HEK293 (cell line): Measurements from ENCODE around the gene NRSN2.

Experiments
- CTCF ChIA-PET: fragments of 350-600 bp; formaldehyde crosslinking; extraction: SDS; loops from one replicate; lab custom pipeline; 2021; ENCODE audit warnings: antibody characterized with exemption; lab: Yijun Ruan, JAX
- POLR2A ChIA-PET: fragments of 300-600 bp; formaldehyde crosslinking; extraction: SDS; loops from one replicate; lab custom pipeline; 2020; ENCODE audit warnings: antibody characterized with exemption, inconsistent platforms; lab: Yijun Ruan, JAX
- H3K27ac ChIP-seq: fragments of 200-500 bp; sonication (Bioruptor generic); 2 replicates; pipeline ENCODE4 v1.5.1; 2014; ENCODE audit warnings: low read depth, low read length, control low read depth, inconsistent platforms; ENCODE audit errors: extremely low read depth
- H3K36me3 ChIP-seq, 2 experiments: fragments of 200-500 bp in 1 of 2; sonication (Bioruptor generic) in 1 of 2; 1 replicate in 1 of 2; 2 replicates in 1 of 2; pipeline ENCODE4 v1.5.1; 2014 to 2017; ENCODE audit warnings: inconsistent platforms in 2 of 2, low read length in 2 of 2; ENCODE audit not compliant: control insufficient read depth in 2 of 2, insufficient read depth in 1 of 2
- H3K4me1 ChIP-seq: fragments of 200-500 bp; sonication (Bioruptor generic); 2 replicates; pipeline ENCODE4 v1.5.1; 2014; ENCODE audit warnings: mild to moderate bottlenecking, low read length, inconsistent platforms; ENCODE audit not compliant: control insufficient read depth, insufficient read depth
- H3K4me3 ChIP-seq: 2 replicates; pipeline ENCODE4 v1.5.1; 2011; ENCODE audit warnings: low read depth, mild to moderate bottlenecking, control low read depth, low read length, moderate library complexity
- H3K9me3 ChIP-seq: fragments of 200-500 bp; sonication (Bioruptor generic); 2 replicates; pipeline ENCODE4 v1.5.1; 2014; ENCODE audit warnings: low read depth, low read length, inconsistent platforms; ENCODE audit not compliant: control insufficient read depth, insufficient read depth
- CTCF ChIP-seq: fragments of 450-650 bp; formaldehyde crosslinking; IDR thresholded peaks from 2 replicates; pipeline ENCODE4 v1.5.1; 2016; ENCODE audit warnings: missing biosample characterization, missing genetic modification characterization
- GLI2 ChIP-seq: fragments of 450-650 bp; formaldehyde crosslinking; IDR thresholded peaks from 2 replicates; pipeline ENCODE4; 2017; ENCODE audit warnings: missing biosample characterization, missing genetic modification characterization, low read depth, borderline replicate concordance
- KLF7 ChIP-seq: fragments of 450-650 bp; formaldehyde crosslinking; IDR thresholded peaks from 2 replicates; pipeline ENCODE4 v1.5.1; 2016; ENCODE audit warnings: missing biosample characterization, missing genetic modification characterization, borderline replicate concordance
- MYNN ChIP-seq: fragments of 450-650 bp; formaldehyde crosslinking; IDR thresholded peaks from 2 replicates; pipeline ENCODE4 v1.5.1; 2016; ENCODE audit warnings: missing biosample characterization, missing genetic modification characterization, borderline replicate concordance
- SETDB1 ChIP-seq: IDR thresholded peaks from one replicate; pipeline ENCODE4 v1.6.1; 2017; ENCODE audit warnings: mild to moderate bottlenecking, low read length, moderate library complexity, mixed read lengths; ENCODE audit not compliant: insufficient read length
- SP3 ChIP-seq: fragments of 450-650 bp; formaldehyde crosslinking; IDR thresholded peaks from 2 replicates; pipeline ENCODE4 v1.5.1; 2016; ENCODE audit warnings: missing biosample characterization, missing genetic modification characterization
- WT1 ChIP-seq: fragments of 450-650 bp; formaldehyde crosslinking; IDR thresholded peaks from 2 replicates; pipeline ENCODE4 v1.5.1; 2016; ENCODE audit warnings: missing biosample characterization, missing genetic modification characterization
- YY2 ChIP-seq: fragments of 450-650 bp; formaldehyde crosslinking; IDR thresholded peaks from 2 replicates; pipeline ENCODE4 v1.5.1; 2016; ENCODE audit warnings: missing biosample characterization, missing genetic modification characterization
- ZFP3 ChIP-seq: fragments of 450-650 bp; formaldehyde crosslinking; IDR thresholded peaks from 2 replicates; pipeline ENCODE4 v1.5.1; 2016; ENCODE audit warnings: low read depth, missing biosample characterization, missing genetic modification characterization
- ZFP37 ChIP-seq: fragments of 450-650 bp; formaldehyde crosslinking; IDR thresholded peaks from 2 replicates; pipeline ENCODE4 v1.5.1; 2016; ENCODE audit warnings: missing biosample characterization, missing genetic modification characterization
- ZNF140 ChIP-seq: fragments of 450-650 bp; formaldehyde crosslinking; IDR thresholded peaks from 2 replicates; pipeline ENCODE4 v1.5.1; 2016; ENCODE audit warnings: missing biosample characterization, missing genetic modification characterization
- ZNF155 ChIP-seq: fragments of 450-650 bp; formaldehyde crosslinking; IDR thresholded peaks from 2 replicates; pipeline ENCODE4 v1.5.1; 2016; ENCODE audit warnings: missing biosample characterization, missing genetic modification characterization
- ZNF2 ChIP-seq: fragments of 450-650 bp; formaldehyde crosslinking; IDR thresholded peaks from 2 replicates; pipeline ENCODE4 v1.5.1; 2016; ENCODE audit warnings: missing biosample characterization, missing genetic modification characterization
- ZNF416 ChIP-seq: fragments of 450-650 bp; formaldehyde crosslinking; IDR thresholded peaks from 2 replicates; pipeline ENCODE4 v1.5.1; 2016; ENCODE audit warnings: missing biosample characterization, missing genetic modification characterization
- ZNF513 ChIP-seq: fragments of 450-650 bp; IDR thresholded peaks from 2 replicates; pipeline ENCODE4 v1.5.1; 2018; ENCODE audit warnings: missing biosample characterization, missing genetic modification characterization
- ZNF549 ChIP-seq: fragments of 450-650 bp; IDR thresholded peaks from 2 replicates; pipeline ENCODE4 v1.5.1; 2018; ENCODE audit warnings: missing biosample characterization, missing genetic modification characterization, mild to moderate bottlenecking, inconsistent platforms, moderate library complexity
- ZNF645 ChIP-seq: fragments of 450-650 bp; formaldehyde crosslinking; IDR thresholded peaks from 2 replicates; pipeline ENCODE4; 2016; ENCODE audit warnings: missing biosample characterization, missing genetic modification characterization
- ZNF664 ChIP-seq: fragments of 450-650 bp; formaldehyde crosslinking; IDR thresholded peaks from 2 replicates; pipeline ENCODE4 v1.5.1; 2016; ENCODE audit warnings: missing biosample characterization, missing genetic modification characterization
- ZXDB ChIP-seq: fragments of 450-650 bp; formaldehyde crosslinking; IDR thresholded peaks from 2 replicates; pipeline ENCODE4 v1.5.1; 2016; ENCODE audit warnings: missing biosample characterization, missing genetic modification characterization
- TF ChIP-seq, protein P1 (sequence below): fragments of 450-650 bp; formaldehyde crosslinking; IDR thresholded peaks from 2 replicates; pipeline ENCODE4 v1.5.1; 2016; ENCODE audit warnings: missing biosample characterization, missing genetic modification characterization
- TF ChIP-seq, protein P2 (sequence below): fragments of 450-650 bp; formaldehyde crosslinking; IDR thresholded peaks from 2 replicates; pipeline ENCODE4 v1.5.1; 2016; ENCODE audit warnings: missing biosample characterization, missing genetic modification characterization
- TF ChIP-seq, protein P3 (sequence below): fragments of 450-650 bp; formaldehyde crosslinking; IDR thresholded peaks from 2 replicates; pipeline ENCODE4 v1.5.1; 2016; ENCODE audit warnings: missing biosample characterization, missing genetic modification characterization

The NRSN2 gene

GRCh38 chr20:346640-347316 is at the start of gene NRSN2 (continued):
- TF ChIP-seq, protein P1, sequence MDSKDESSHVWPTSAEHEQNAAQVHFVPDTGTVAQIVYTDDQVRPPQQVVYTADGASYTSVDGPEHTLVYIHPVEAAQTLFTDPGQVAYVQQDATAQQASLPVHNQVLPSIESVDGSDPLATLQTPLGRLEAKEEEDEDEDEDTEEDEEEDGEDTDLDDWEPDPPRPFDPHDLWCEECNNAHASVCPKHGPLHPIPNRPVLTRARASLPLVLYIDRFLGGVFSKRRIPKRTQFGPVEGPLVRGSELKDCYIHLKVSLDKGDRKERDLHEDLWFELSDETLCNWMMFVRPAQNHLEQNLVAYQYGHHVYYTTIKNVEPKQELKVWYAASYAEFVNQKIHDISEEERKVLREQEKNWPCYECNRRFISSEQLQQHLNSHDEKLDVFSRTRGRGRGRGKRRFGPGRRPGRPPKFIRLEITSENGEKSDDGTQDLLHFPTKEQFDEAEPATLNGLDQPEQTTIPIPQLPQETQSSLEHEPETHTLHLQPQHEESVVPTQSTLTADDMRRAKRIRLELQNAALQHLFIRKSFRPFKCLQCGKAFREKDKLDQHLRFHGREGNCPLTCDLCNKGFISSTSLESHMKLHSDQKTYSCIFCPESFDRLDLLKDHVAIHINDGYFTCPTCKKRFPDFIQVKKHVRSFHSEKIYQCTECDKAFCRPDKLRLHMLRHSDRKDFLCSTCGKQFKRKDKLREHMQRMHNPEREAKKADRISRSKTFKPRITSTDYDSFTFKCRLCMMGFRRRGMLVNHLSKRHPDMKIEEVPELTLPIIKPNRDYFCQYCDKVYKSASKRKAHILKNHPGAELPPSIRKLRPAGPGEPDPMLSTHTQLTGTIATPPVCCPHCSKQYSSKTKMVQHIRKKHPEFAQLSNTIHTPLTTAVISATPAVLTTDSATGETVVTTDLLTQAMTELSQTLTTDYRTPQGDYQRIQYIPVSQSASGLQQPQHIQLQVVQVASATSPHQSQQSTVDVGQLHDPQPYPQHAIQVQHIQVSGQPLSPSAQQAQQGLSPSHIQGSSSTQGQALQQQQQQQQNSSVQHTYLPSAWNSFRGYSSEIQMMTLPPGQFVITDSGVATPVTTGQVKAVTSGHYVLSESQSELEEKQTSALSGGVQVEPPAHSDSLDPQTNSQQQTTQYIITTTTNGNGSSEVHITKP = peak; percentile 55; the same call in 1 of the 2 replicates
- TF ChIP-seq, protein P2, sequence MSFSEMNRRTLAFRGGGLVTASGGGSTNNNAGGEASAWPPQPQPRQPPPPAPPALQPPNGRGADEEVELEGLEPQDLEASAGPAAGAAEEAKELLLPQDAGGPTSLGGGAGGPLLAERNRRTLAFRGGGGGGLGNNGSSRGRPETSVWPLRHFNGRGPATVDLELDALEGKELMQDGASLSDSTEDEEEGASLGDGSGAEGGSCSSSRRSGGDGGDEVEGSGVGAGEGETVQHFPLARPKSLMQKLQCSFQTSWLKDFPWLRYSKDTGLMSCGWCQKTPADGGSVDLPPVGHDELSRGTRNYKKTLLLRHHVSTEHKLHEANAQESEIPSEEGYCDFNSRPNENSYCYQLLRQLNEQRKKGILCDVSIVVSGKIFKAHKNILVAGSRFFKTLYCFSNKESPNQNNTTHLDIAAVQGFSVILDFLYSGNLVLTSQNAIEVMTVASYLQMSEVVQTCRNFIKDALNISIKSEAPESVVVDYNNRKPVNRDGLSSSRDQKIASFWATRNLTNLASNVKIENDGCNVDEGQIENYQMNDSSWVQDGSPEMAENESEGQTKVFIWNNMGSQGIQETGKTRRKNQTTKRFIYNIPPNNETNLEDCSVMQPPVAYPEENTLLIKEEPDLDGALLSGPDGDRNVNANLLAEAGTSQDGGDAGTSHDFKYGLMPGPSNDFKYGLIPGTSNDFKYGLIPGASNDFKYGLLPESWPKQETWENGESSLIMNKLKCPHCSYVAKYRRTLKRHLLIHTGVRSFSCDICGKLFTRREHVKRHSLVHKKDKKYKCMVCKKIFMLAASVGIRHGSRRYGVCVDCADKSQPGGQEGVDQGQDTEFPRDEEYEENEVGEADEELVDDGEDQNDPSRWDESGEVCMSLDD = peak; percentile 38; the same call in 1 of the 2 replicates
- TF ChIP-seq KLF7 (peak; percentile 73; the same call in 1 of the 2 replicates), ZNF2 (tag by site-specific recombination) (peak; percentile 31; the same call in 1 of the 2 replicates), SP3 (tag by site-specific recombination) (peak; percentile 71), ZNF513 (tag by site-specific recombination) (peak; percentile 64)

DNA sequence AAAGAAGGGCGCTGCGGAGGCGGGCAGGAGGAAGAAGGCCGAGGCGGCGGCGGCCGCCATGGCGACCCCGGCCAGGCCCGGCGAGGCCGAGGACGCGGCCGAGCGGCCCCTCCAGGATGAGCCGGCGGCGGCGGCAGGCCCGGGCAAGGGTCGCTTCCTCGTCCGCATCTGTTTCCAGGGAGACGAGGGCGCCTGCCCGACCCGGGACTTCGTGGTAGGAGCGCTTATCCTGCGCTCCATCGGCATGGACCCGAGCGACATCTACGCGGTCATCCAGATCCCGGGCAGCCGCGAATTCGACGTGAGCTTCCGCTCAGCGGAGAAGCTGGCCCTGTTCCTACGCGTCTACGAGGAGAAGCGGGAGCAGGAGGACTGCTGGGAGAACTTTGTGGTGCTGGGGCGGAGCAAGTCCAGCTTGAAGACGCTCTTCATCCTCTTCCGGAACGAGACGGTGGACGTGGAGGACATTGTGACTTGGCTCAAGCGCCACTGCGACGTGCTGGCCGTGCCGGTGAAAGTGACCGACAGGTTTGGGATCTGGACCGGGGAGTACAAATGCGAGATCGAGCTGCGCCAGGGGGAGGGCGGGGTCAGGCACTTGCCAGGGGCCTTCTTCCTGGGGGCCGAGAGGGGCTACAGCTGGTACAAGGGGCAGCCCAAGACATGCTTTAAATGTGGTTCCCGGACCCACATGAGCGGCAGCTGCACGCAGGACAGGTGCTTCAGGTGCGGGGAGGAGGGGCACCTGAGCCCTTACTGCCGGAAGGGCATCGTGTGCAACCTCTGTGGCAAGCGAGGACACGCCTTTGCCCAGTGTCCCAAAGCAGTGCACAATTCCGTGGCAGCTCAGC is 48.8 kb upstream of the NRSN2 start:
- Histone ChIP-seq H3K27ac (peak overlapping the region; percentile 98), H3K4me3 (peak overlapping the region; percentile 53), H3K36me3 (peaks cover 0 to 15% of the 10 kb centered on the region in 2 experiments; a peak in 1 of 3 replicates), H3K4me1 (peaks cover 27% of the 10 kb centered on the region), H3K9me3 (no peaks in the 10 kb centered on the region)
- ChIA-PET POLR2A (interaction anchor here (0.6 to 6.2 kb wide), 6 partner anchors 10 to 245 kb away, joined by 3 to 74 read pairs (median 3); partner anchors contain the start of genes NRSN2 and SOX12), CTCF (interaction anchor here (1.0 to 2.9 kb wide), 2 partner anchors 31 to 33 kb away, joined by 4 to 15 read pairs; no protein-coding TSS in a partner anchor)
- TF ChIP-seq ZFP37 (tag by site-specific recombination) (0 out of 2 replicates have a peak, but pooled peaks have one; percentile 41), YY2 (tag by site-specific recombination) (no peak), SETDB1 (no peak), ZNF645 (tag by site-specific recombination) (no peak), ZNF549 (tag by site-specific recombination) (no peak), ZFP3 (tag by site-specific recombination) (no peak), WT1 (tag by site-specific recombination) (no peak), ZNF140 (tag by site-specific recombination) (no peak), MYNN (no peak), ZXDB (tag by site-specific recombination) (peak; percentile 46), ZNF416 (tag by site-specific recombination) (no peak), ZNF664 (no peak), ZNF155 (tag by site-specific recombination) (no peak), GLI2 (no peak), CTCF (peak; percentile 32; the same call in 1 of the 2 replicates)
- TF ChIP-seq, protein P3, sequence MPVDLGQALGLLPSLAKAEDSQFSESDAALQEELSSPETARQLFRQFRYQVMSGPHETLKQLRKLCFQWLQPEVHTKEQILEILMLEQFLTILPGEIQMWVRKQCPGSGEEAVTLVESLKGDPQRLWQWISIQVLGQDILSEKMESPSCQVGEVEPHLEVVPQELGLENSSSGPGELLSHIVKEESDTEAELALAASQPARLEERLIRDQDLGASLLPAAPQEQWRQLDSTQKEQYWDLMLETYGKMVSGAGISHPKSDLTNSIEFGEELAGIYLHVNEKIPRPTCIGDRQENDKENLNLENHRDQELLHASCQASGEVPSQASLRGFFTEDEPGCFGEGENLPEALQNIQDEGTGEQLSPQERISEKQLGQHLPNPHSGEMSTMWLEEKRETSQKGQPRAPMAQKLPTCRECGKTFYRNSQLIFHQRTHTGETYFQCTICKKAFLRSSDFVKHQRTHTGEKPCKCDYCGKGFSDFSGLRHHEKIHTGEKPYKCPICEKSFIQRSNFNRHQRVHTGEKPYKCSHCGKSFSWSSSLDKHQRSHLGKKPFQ (tag by site-specific recombination) = no peak
